CD14-positive monocyte (primary cell): Measurements from ENCODE around the gene CRAT. TPM values are rescaled to one million over a fixed set of nuclear protein-coding genes. Genes with fewer than 3 reads are reported as not detected.

Experiments
- DNase-seq, 3 donors: peaks; one replicate each; pipeline ENCODE4 v3.0.0-alpha.2; 2011 to 2022
- H2AFZ ChIP-seq: 2 replicates; pipeline ENCODE4 v1.6.0; 2012; ENCODE audit warnings: mild to moderate bottlenecking, low read depth, low read length, inconsistent platforms; ENCODE audit not compliant: insufficient read depth, poor library complexity, severe bottlenecking
- H3K27ac ChIP-seq, 2 donors: 1 replicate in 1 of 2; 2 replicates in 1 of 2; pipeline ENCODE4 v1.5.1; 2012 to 2013; ENCODE audit warnings: low read length in 2 of 2, control low read depth in 1 of 2, inconsistent platforms in 1 of 2, low read depth in 1 of 2, mild to moderate bottlenecking in 1 of 2
- H3K27me3 ChIP-seq, 2 donors: one replicate each; pipeline versions ENCODE4 v1.6.0 to v1.6.1; 2011 to 2013; ENCODE audit warnings: low read length in 2 of 2; ENCODE audit not compliant: control insufficient read depth in 2 of 2, insufficient read depth in 2 of 2
- H3K36me3 ChIP-seq, 2 donors: replicated peaks in 1 of 2; 1 replicate in 1 of 2; 2 replicates in 1 of 2; pipeline versions ENCODE4 v1.5.1 to v1.6.1; 2012 to 2013; ENCODE audit warnings: low read length in 2 of 2, control low read depth in 1 of 2, inconsistent platforms in 1 of 2, mild to moderate bottlenecking in 1 of 2; ENCODE audit not compliant: insufficient read depth in 2 of 2, control insufficient read depth in 1 of 2
- H3K4me1 ChIP-seq, 2 donors: 1 replicate in 1 of 2; 2 replicates in 1 of 2; pipeline versions ENCODE4 v1.5.1 to v1.6.1; 2012 to 2013; ENCODE audit warnings: low read length in 2 of 2, control low read depth in 1 of 2, inconsistent platforms in 1 of 2, mild to moderate bottlenecking in 1 of 2, moderate library complexity in 1 of 2; ENCODE audit not compliant: insufficient read depth in 2 of 2, control insufficient read depth in 1 of 2
- H3K4me2 ChIP-seq: replicated peaks from 2 replicates; pipeline ENCODE3; 2012; ENCODE audit warnings: low read length, moderate library complexity, mild to moderate bottlenecking; ENCODE audit not compliant: poor library complexity, severe bottlenecking; ENCODE audit errors: extremely low read depth
- H3K4me3 ChIP-seq, 3 experiments: fragments of 200-600 bp in 1 of 3; sonication (generic) in 1 of 3; replicated peaks in 1 of 3; 1 replicate in 2 of 3; 2 replicates in 1 of 3; pipeline ENCODE4 v1.5.1; 2011 to 2013; ENCODE audit warnings: low read length in 3 of 3, mild to moderate bottlenecking in 3 of 3, control low read depth in 2 of 3, low read depth in 2 of 3, inconsistent platforms in 1 of 3, moderate library complexity in 1 of 3
- H3K79me2 ChIP-seq: 2 replicates; pipeline ENCODE4 v1.6.0; 2012; ENCODE audit warnings: mild to moderate bottlenecking, control low read depth, inconsistent platforms, low read length, moderate library complexity; ENCODE audit not compliant: insufficient read depth
- H3K9ac ChIP-seq: 2 replicates; pipeline ENCODE4 v1.6.0; 2017; ENCODE audit warnings: low read length, mild to moderate bottlenecking; ENCODE audit not compliant: insufficient read depth, poor library complexity, severe bottlenecking
- H3K9me3 ChIP-seq, 2 donors: replicated peaks in 1 of 2; 1 replicate in 1 of 2; 2 replicates in 1 of 2; pipeline versions ENCODE4 v1.5.1 to v1.6.1; 2012 to 2013; ENCODE audit warnings: low read length in 2 of 2, control low read depth in 1 of 2; ENCODE audit not compliant: control insufficient read depth in 1 of 2, insufficient read depth in 1 of 2
- H4K20me1 ChIP-seq: 2 replicates; pipeline ENCODE4 v1.6.0; 2012; ENCODE audit warnings: mild to moderate bottlenecking, low read length, control low read depth, moderate library complexity; ENCODE audit not compliant: insufficient read depth
- H3K27ac Mint-ChIP-seq, 7 donors: one replicate each; pipeline ENCODE4 v1.8.0; 2020; ENCODE audit warnings: mild to moderate bottlenecking in 7 of 7, mixed read lengths in 7 of 7, moderate library complexity in 6 of 7, inconsistent platforms in 2 of 7
- H3K27me3 Mint-ChIP-seq, 3 donors: one replicate each; pipeline ENCODE4 v1.8.0; 2021 to 2022; ENCODE audit warnings: low read depth in 3 of 3, mild to moderate bottlenecking in 3 of 3, mixed read lengths in 3 of 3, moderate library complexity in 3 of 3, inconsistent platforms in 1 of 3
- H3K36me3 Mint-ChIP-seq, 2 donors: one replicate each; pipeline ENCODE4 v1.8.0; 2020; ENCODE audit warnings: mixed read lengths in 2 of 2, inconsistent platforms in 1 of 2, mild to moderate bottlenecking in 1 of 2
- H3K4me1 Mint-ChIP-seq: one replicate; pipeline ENCODE4 v1.8.0; 2020; ENCODE audit warnings: mild to moderate bottlenecking, mixed read lengths
- H3K4me3 Mint-ChIP-seq, 2 donors: one replicate each; pipeline ENCODE4 v1.8.0; 2020; ENCODE audit warnings: mild to moderate bottlenecking in 2 of 2, mixed read lengths in 2 of 2, moderate library complexity in 1 of 2
- H3K9me3 Mint-ChIP-seq, 7 donors: one replicate each; pipeline ENCODE4 v1.8.0; 2020 to 2022; ENCODE audit warnings: mixed read lengths in 7 of 7, mild to moderate bottlenecking in 6 of 7, moderate library complexity in 6 of 7, inconsistent platforms in 2 of 7
- WGBS: methylation state at CpG from one replicate; pipeline ENCODE4 v1.1.5; 2013; ENCODE audit warnings: missing lambda C conversion rate; ENCODE audit not compliant: insufficient coverage; 5-methylcytosine and 5-hydroxymethylcytosine counted together
- intact Hi-C, 2 donors: fragments of 100-400 bp; cut with micrococcal nuclease; formaldehyde crosslinking; loops; one replicate each; pipeline versions ENCODE4 v1.15.0 to v1.15.1; 2023
- polyA plus RNA-seq, 3 donors: library from polyadenylated mRNA; depleted of rRNA in 1 of 3; unstranded in 2 of 3; stranded (reverse) in 1 of 3; fragments of 300-500 nt in 2 of 3; fragments of >200 nt in 1 of 3; fragmentation: Illumina TruSeq in 2 of 3; gene quantifications; 1 replicate in 2 of 3; 2 replicates in 1 of 3; pipeline ENCODE4 v1.2.3, GENCODE V29; 2012 to 2021
- TF ChIP-seq, protein P1 (sequence below): fragments of 200-600 bp; IDR thresholded peaks from one replicate; pipeline ENCODE4 v1.8.0; 2022; ENCODE audit warnings: antibody characterized with exemption, mild to moderate bottlenecking

The CRAT gene
- polyA plus RNA-seq, 3 donors, result 12.2 to 19.4 (median 15.0) TPM

GRCh38 chr9:129097671-129098306 lies 12.8 kb downstream of the CRAT start:
- no peaks in the 10 kb centered on the region for H3K4me1 ChIP-seq
- no peak overlapping the region for H3K4me3 Mint-ChIP-seq
- H3K4me2 ChIP-seq, result no peak overlapping the region
- no peak overlapping the region for H3K27ac ChIP-seq
- H3K36me3 ChIP-seq, result peaks cover 21 to 46% of the 10 kb centered on the region in 2 donors
- no peaks in the 10 kb centered on the region for H3K9me3 ChIP-seq
- H3K36me3 Mint-ChIP-seq, result peaks cover 27 to 38% of the 10 kb centered on the region in 2 donors
- no peak overlapping the region for H3K4me3 ChIP-seq
- intact Hi-C loops, result no loop called here
- H2AFZ ChIP-seq, result no peak overlapping the region
- DNase-seq, result no peak
- H3K27me3 Mint-ChIP-seq, result peaks cover 0 to 1% (median 0%) of the 10 kb centered on the region in 3 donors
- TF ChIP-seq, protein P1, sequence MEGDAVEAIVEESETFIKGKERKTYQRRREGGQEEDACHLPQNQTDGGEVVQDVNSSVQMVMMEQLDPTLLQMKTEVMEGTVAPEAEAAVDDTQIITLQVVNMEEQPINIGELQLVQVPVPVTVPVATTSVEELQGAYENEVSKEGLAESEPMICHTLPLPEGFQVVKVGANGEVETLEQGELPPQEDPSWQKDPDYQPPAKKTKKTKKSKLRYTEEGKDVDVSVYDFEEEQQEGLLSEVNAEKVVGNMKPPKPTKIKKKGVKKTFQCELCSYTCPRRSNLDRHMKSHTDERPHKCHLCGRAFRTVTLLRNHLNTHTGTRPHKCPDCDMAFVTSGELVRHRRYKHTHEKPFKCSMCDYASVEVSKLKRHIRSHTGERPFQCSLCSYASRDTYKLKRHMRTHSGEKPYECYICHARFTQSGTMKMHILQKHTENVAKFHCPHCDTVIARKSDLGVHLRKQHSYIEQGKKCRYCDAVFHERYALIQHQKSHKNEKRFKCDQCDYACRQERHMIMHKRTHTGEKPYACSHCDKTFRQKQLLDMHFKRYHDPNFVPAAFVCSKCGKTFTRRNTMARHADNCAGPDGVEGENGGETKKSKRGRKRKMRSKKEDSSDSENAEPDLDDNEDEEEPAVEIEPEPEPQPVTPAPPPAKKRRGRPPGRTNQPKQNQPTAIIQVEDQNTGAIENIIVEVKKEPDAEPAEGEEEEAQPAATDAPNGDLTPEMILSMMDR, result no peak
- no peaks in the 10 kb centered on the region for H3K27me3 ChIP-seq
- no peaks in the 10 kb centered on the region for H3K9me3 Mint-ChIP-seq
- H4K20me1 ChIP-seq, result no peaks in the 10 kb centered on the region
- peak overlapping the region in 1 of 7 donors; percentile 13 for H3K27ac Mint-ChIP-seq
- 97% methylated on average over 7 of the region's 16 CpGs for WGBS
- no peak overlapping the region for H3K9ac ChIP-seq
- H3K4me1 Mint-ChIP-seq, result no peaks in the 10 kb centered on the region
- H3K79me2 ChIP-seq, result no peaks in the 10 kb centered on the region

- Mint-ChIP-seq H3K27me3 (no peaks in the 10 kb centered on the region), H3K4me3 (no peak overlapping the region), H3K4me1 (no peaks in the 10 kb centered on the region), H3K27ac (peak overlapping the region in 1 of 7 donors; percentile 64), H3K36me3 (peaks cover 19 to 35% of the 10 kb centered on the region in 2 donors), H3K9me3 (no peaks in the 10 kb centered on the region)
- WGBS, result 98% methylated on average over 11 of the region's 12 CpGs
- Histone ChIP-seq H3K4me2 (no peak overlapping the region), H3K4me3 (no peak overlapping the region), H3K79me2 (no peaks in the 10 kb centered on the region), H3K9me3 (no peaks in the 10 kb centered on the region), H3K36me3 (peaks cover 21 to 38% of the 10 kb centered on the region in 2 donors), H3K27me3 (no peaks in the 10 kb centered on the region), H3K9ac (no peak overlapping the region), H4K20me1 (no peaks in the 10 kb centered on the region), H3K4me1 (no peaks in the 10 kb centered on the region), H3K27ac (no peak overlapping the region), H2AFZ (no peak overlapping the region)
- DNase-seq, result no peak
- TF ChIP-seq, protein P1, result no peak
- intact Hi-C loops, result no loop called here
Observed at GRCh38 chr9:129095908-129096307, 14.7 kb downstream of the CRAT start.
